KMS-11 (cell line): ENCODE results near the gene B4GALNT3.

ENCODE experiments used
- H2AFZ ChIP-seq: fragments of 200-600 bp; sonication (generic); 2 replicates; pipeline ENCODE4 v1.6.1; 2016; ENCODE audit warnings: antibody characterized with exemption, mixed run types, low read depth
- H3K27ac ChIP-seq: fragments of 200-600 bp; sonication (generic); 2 replicates; pipeline ENCODE4 v1.6.1; 2016; ENCODE audit warnings: mild to moderate bottlenecking, mixed run types
- H3K27me3 ChIP-seq: fragments of 200-600 bp; sonication (generic); 2 replicates; pipeline ENCODE4 v1.6.1; 2017; ENCODE audit warnings: mild to moderate bottlenecking, low read depth, mixed run types, moderate library complexity; ENCODE audit not compliant: insufficient read depth
- H3K36me3 ChIP-seq: fragments of 200-600 bp; sonication (generic); 2 replicates; pipeline ENCODE4 v1.6.1; 2017; ENCODE audit warnings: mild to moderate bottlenecking, mixed run types; ENCODE audit not compliant: insufficient read depth
- H3K4me1 ChIP-seq: fragments of 200-600 bp; sonication (generic); 2 replicates; pipeline ENCODE4 v1.6.1; 2016; ENCODE audit warnings: mild to moderate bottlenecking, low read depth, mixed run types; ENCODE audit not compliant: poor library complexity, severe bottlenecking
- H3K4me2 ChIP-seq: fragments of 200-600 bp; sonication (generic); 2 replicates; pipeline ENCODE4 v1.7.0; 2016; ENCODE audit warnings: mild to moderate bottlenecking, mixed run types
- H3K4me3 ChIP-seq: fragments of 200-600 bp; sonication (generic); IDR thresholded peaks from 2 replicates; pipeline ENCODE4 v1.6.1; 2017; ENCODE audit warnings: low read depth, low read length, mixed read lengths; ENCODE audit not compliant: insufficient read depth
- H3K79me2 ChIP-seq: fragments of 200-600 bp; sonication (generic); 2 replicates; pipeline ENCODE4 v1.6.1; 2016; ENCODE audit warnings: low read depth, mixed run types; ENCODE audit not compliant: insufficient read depth
- H3K9ac ChIP-seq: fragments of 200-600 bp; sonication (generic); 2 replicates; pipeline ENCODE4 v1.6.1; 2016; ENCODE audit warnings: mild to moderate bottlenecking, mixed run types
- H4K20me1 ChIP-seq: fragments of 200-600 bp; sonication (generic); 2 replicates; pipeline ENCODE4 v1.6.1; 2016; ENCODE audit warnings: mild to moderate bottlenecking, mixed run types; ENCODE audit not compliant: insufficient read depth
- CTCF ChIP-seq: fragments of 200-600 bp; sonication (generic); conservative IDR thresholded peaks from 2 replicates; pipeline ENCODE4 v1.6.1; 2017; ENCODE audit warnings: low read depth, mild to moderate bottlenecking, antibody characterized with exemption, low read length, moderate library complexity, mixed read lengths

Gene B4GALNT3

GRCh38 chr12:484096-484495 is 24.4 kb downstream of the B4GALNT3 start:
- H3K27ac ChIP-seq, result no peak overlapping the region
- H3K4me1 ChIP-seq, result no peaks in the 10 kb centered on the region
- H2AFZ ChIP-seq, result no peak overlapping the region
- no peaks in the 10 kb centered on the region for H3K79me2 ChIP-seq
- TF ChIP-seq CTCF, result no peak
- H3K4me2 ChIP-seq, result no peak overlapping the region
- no peaks in the 10 kb centered on the region for H3K27me3 ChIP-seq
- no peaks in the 10 kb centered on the region for H3K36me3 ChIP-seq
- H3K4me3 ChIP-seq, result no peak overlapping the region
- no peak overlapping the region for H3K9ac ChIP-seq
- H4K20me1 ChIP-seq, result no peaks in the 10 kb centered on the region

GRCh38 chr12:490260-490659 is 30.5 kb downstream of the B4GALNT3 start:
- no peaks in the 10 kb centered on the region for H3K27me3 ChIP-seq
- H3K27ac ChIP-seq, result no peak overlapping the region
- no peak overlapping the region for H3K4me2 ChIP-seq
- no peaks in the 10 kb centered on the region for H3K36me3 ChIP-seq
- H3K4me1 ChIP-seq, result no peaks in the 10 kb centered on the region
- no peak overlapping the region for H2AFZ ChIP-seq
- no peaks in the 10 kb centered on the region for H4K20me1 ChIP-seq
- no peak for TF ChIP-seq CTCF
- H3K4me3 ChIP-seq, result no peak overlapping the region
- H3K9ac ChIP-seq, result no peak overlapping the region
- no peaks in the 10 kb centered on the region for H3K79me2 ChIP-seq

- TF ChIP-seq CTCF, result no peak
- no peaks in the 10 kb centered on the region for H3K4me1 ChIP-seq
- H3K4me2 ChIP-seq, result no peak overlapping the region
- no peak overlapping the region for H2AFZ ChIP-seq
- H4K20me1 ChIP-seq, result no peaks in the 10 kb centered on the region
- H3K9ac ChIP-seq, result no peak overlapping the region
- H3K27ac ChIP-seq, result no peak overlapping the region
- no peaks in the 10 kb centered on the region for H3K79me2 ChIP-seq
- H3K27me3 ChIP-seq, result no peaks in the 10 kb centered on the region
- H3K4me3 ChIP-seq, result no peak overlapping the region
- H3K36me3 ChIP-seq, result no peaks in the 10 kb centered on the region
Measured at GRCh38 chr12:495466-495865, 35.7 kb downstream of the B4GALNT3 start.

DNA sequence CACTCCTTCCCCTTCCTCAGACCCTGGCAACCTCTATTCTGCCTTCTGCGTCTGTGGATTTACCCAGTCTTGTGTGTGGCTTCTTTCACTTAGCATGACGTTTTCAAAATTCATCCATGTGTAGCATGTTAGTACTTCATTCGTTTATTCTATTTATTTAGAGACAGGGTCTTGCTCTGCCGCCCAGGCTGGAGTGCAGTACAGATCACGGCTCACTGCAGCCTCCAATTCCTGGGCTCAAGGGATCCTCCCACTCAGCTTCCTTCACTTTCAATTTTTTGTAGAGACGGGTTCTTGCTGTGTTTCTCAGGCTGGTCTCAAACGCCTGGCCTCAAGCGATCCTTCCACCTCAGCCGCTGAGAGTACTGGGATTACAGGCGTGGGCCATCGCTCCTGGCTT is 37.0 kb downstream of the B4GALNT3 start:
- Histone ChIP-seq H3K79me2 (no peaks in the 10 kb centered on the region), H3K4me3 (no peak overlapping the region), H3K27ac (no peak overlapping the region), H3K9ac (no peak overlapping the region), H4K20me1 (no peaks in the 10 kb centered on the region), H3K27me3 (no peaks in the 10 kb centered on the region), H3K4me1 (no peaks in the 10 kb centered on the region), H3K4me2 (no peak overlapping the region), H2AFZ (no peak overlapping the region), H3K36me3 (no peaks in the 10 kb centered on the region)
- no peak for TF ChIP-seq CTCF
